Smooth muscle cell (in vitro differentiated cells): ENCODE results near the gene CENPP. TPM values are rescaled to one million over a fixed set of nuclear protein-coding genes. Genes with fewer than 3 reads are reported as not detected.

Experiments
- DNase-seq: peaks from one replicate; lab custom pipeline; 2025; ENCODE audit not compliant: unreplicated experiment; lab: John Stamatoyannopoulos, UW
- H2AFZ ChIP-seq: fragments of 200-600 bp; sonication (generic); 2 replicates; pipeline ENCODE4 v1.6.0; 2016; ENCODE audit warnings: antibody characterized with exemption, low read depth, mild to moderate bottlenecking
- H3F3A ChIP-seq: fragments of 200-600 bp; sonication (generic); 2 replicates; pipeline ENCODE4 v1.6.0; 2017; ENCODE audit warnings: antibody characterized with exemption, low read depth
- H3K27ac ChIP-seq: fragments of 200-600 bp; sonication (generic); 2 replicates; pipeline ENCODE4 v1.5.1; 2016; ENCODE audit warnings: low read depth, mild to moderate bottlenecking
- H3K27me3 ChIP-seq: fragments of 200-600 bp; sonication (generic); 2 replicates; pipeline ENCODE4 v1.6.1; 2016; ENCODE audit warnings: low read depth, mild to moderate bottlenecking
- H3K36me3 ChIP-seq: fragments of 200-600 bp; sonication (generic); 2 replicates; pipeline ENCODE4 v1.5.1; 2016; ENCODE audit warnings: low read depth
- H3K4me1 ChIP-seq: fragments of 200-600 bp; sonication (generic); 2 replicates; pipeline ENCODE4 v1.5.1; 2016; ENCODE audit warnings: low read depth
- H3K4me2 ChIP-seq: fragments of 200-600 bp; sonication (generic); 2 replicates; pipeline ENCODE4 v1.6.0; 2016; ENCODE audit warnings: mild to moderate bottlenecking
- H3K4me3 ChIP-seq: fragments of 200-600 bp; sonication (generic); 2 replicates; pipeline ENCODE4 v1.5.1; 2016; ENCODE audit warnings: mild to moderate bottlenecking
- H3K79me2 ChIP-seq: fragments of 200-600 bp; sonication (generic); 2 replicates; pipeline ENCODE4 v1.6.0; 2016; ENCODE audit warnings: low read depth, mild to moderate bottlenecking
- H3K9ac ChIP-seq: fragments of 200-600 bp; sonication (generic); 2 replicates; pipeline ENCODE4 v1.6.0; 2016; ENCODE audit warnings: low read depth
- H3K9me3 ChIP-seq: fragments of 200-600 bp; sonication (generic); replicated peaks from 2 replicates; pipeline ENCODE4 v1.5.1; 2016; ENCODE audit warnings: low read depth
- H4K20me1 ChIP-seq: fragments of 200-600 bp; sonication (generic); 2 replicates; pipeline ENCODE4 v1.6.0; 2016; ENCODE audit warnings: low read depth
- WGBS: methylation state at CpG from one replicate; pipeline ENCODE4 v1.1.7; 2016; ENCODE audit warnings: low lambda C conversion rate; 5-methylcytosine and 5-hydroxymethylcytosine counted together
- microRNA-seq: library from miRNA; unstranded; fragments of <30 nt; microRNA quantifications from one replicate; pipeline ENCODE4, GENCODE V29; 2016; ENCODE audit warnings: borderline number of aligned reads
- polyA plus RNA-seq: library from polyadenylated mRNA; unstranded; fragments of >200 nt; fragmentation: Nextera tagmentation; extraction: Ambion mirVana; gene quantifications from 2 replicates; pipeline ENCODE4 v1.2.1, GENCODE V29; 2016
- small RNA-seq: library from RNA; depleted of rRNA; stranded (forward); fragments of <200 nt; gene quantifications from one replicate; pipeline ENCODE3, GENCODE V24; 2014
- total RNA-seq: library from RNA; depleted of rRNA; stranded (reverse); fragments of >200 nt; gene quantifications from 2 replicates; pipeline ENCODE4 v1.2.3, GENCODE V29; 2014
- TF ChIP-seq, protein P1 (sequence below): fragments of 200-600 bp; sonication (generic); IDR thresholded peaks from 2 replicates; pipeline ENCODE4 v1.5.1; 2017; ENCODE audit warnings: borderline replicate concordance, mild to moderate bottlenecking, antibody characterized with exemption; ENCODE audit not compliant: insufficient read depth, poor library complexity, severe bottlenecking

CENPP gene
- total and polyA plus RNA-seq, 2 experiments from 2014 or later: 4.2 to 17.5 TPM

DNA sequence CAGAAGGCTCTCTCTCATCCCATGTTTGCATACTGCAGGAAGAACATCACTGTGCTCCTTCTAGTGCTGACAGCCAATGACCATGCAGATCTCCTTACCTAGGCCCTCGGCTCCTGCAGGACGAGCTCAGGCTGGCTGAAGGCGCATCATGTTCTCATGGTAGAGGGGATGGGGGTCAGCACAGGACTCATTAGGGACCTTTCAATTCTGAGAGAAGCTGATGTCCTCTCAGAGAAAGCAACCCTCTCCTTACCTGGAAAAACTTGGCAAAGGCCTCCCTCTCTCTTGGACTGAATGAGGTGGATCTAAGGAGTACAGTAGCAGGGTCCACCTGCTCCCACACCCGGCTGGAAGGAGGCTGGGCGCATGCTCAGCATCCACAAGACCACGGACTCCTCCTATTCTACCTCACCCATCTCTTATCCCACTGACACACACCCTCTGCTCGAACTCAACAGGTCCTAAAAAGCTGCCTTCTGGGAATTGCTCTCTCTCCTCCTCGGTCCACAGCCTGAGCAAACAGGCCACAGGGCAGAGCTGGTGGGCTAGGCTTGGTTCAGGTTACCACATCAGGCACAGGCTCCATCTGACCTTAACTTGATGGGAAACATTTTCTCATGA is 341.3 kb downstream of the CENPP start:
- Histone ChIP-seq H3K4me2 (no peak overlapping the region), H4K20me1 (peaks cover 69% of the 10 kb centered on the region), H3K9me3 (no peaks in the 10 kb centered on the region), H3K27me3 (no peaks in the 10 kb centered on the region), H3K27ac (no peak overlapping the region), H3K79me2 (peaks cover 77% of the 10 kb centered on the region), H2AFZ (no peak overlapping the region), H3K36me3 (no peaks in the 10 kb centered on the region), H3F3A (peaks cover 6% of the 10 kb centered on the region), H3K4me1 (peaks cover 7% of the 10 kb centered on the region), H3K4me3 (no peak overlapping the region), H3K9ac (no peak overlapping the region)
- TF ChIP-seq, protein P1, sequence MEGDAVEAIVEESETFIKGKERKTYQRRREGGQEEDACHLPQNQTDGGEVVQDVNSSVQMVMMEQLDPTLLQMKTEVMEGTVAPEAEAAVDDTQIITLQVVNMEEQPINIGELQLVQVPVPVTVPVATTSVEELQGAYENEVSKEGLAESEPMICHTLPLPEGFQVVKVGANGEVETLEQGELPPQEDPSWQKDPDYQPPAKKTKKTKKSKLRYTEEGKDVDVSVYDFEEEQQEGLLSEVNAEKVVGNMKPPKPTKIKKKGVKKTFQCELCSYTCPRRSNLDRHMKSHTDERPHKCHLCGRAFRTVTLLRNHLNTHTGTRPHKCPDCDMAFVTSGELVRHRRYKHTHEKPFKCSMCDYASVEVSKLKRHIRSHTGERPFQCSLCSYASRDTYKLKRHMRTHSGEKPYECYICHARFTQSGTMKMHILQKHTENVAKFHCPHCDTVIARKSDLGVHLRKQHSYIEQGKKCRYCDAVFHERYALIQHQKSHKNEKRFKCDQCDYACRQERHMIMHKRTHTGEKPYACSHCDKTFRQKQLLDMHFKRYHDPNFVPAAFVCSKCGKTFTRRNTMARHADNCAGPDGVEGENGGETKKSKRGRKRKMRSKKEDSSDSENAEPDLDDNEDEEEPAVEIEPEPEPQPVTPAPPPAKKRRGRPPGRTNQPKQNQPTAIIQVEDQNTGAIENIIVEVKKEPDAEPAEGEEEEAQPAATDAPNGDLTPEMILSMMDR: no peak
- 91% methylated on average over 8 of the region's 8 CpGs for WGBS
- DNase-seq: no peak

DNA sequence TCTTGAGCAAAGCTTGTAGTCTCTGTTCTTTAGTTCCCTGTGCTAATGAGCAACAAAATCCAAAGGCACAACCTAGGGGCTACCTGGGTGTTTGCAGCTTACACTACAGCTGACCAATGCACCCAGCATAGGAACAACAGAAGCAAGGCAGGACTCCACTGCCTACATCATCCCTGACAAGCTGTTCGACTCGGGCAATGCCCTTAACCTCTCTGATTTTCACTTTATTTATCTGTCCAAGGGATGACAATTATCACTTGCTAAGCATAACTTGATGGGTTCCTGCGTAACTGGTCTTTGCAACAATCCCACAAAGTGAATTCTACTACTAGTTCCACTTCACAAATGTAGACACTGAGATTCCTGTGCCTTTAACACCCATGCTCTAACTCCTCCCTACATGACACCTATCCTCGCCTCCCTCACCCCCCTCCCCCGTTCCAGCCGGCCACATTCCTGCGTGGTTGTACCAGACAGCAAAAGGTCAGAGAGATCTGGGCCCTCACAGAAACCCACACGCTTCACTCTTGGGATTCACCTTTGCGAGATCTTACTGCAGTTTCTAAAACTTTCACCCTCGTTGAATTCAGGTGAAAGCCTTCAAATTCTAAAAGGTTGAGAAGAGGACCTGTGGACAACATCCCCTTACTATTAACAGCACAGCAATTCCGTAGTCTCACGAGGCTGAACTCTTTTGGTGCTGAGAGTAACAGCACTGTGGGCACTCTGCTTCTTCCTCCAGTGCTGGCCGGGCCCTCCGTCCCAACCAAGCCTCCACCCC is 343.2 kb downstream of the CENPP start:
- Histone ChIP-seq H2AFZ (peak overlapping the region; percentile 52), H3K4me2 (peak overlapping the region; percentile 99), H3K4me1 (peaks cover 7% of the 10 kb centered on the region), H3F3A (peaks cover 6% of the 10 kb centered on the region), H3K9me3 (no peaks in the 10 kb centered on the region), H4K20me1 (peaks cover 50% of the 10 kb centered on the region), H3K79me2 (peaks cover 58% of the 10 kb centered on the region), H3K27ac (peak overlapping the region; percentile 98), H3K4me3 (peak overlapping the region; percentile 78), H3K27me3 (no peaks in the 10 kb centered on the region), H3K36me3 (no peaks in the 10 kb centered on the region), H3K9ac (peak overlapping the region; percentile 98)
- WGBS: 20% methylated on average over 14 of the region's 14 CpGs
- DNase-seq: no peak
- TF ChIP-seq, protein P1: no peak

DNA sequence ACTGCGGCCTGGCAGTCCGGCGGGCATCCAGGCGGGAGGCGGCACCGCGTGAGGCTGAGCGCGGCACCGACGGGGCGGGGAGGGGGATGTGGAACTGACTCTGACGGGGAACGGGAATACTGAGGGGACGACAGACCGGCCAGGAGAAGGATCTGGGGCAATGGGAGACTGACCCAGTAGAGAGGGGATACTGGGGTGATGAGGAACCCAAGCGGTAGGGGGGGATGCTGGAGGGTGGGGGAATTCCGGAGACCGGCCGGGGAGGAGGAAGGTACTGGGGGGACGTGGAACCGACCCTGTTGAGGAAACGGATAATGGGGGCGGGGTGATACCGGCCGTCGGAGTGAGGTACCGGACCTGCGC is 343.8 kb downstream of the CENPP start:
- Histone ChIP-seq H3K9me3 (no peaks in the 10 kb centered on the region), H3K4me2 (peak overlapping the region; percentile 99), H3K36me3 (no peaks in the 10 kb centered on the region), H3K4me3 (peak overlapping the region; percentile 78), H3K27me3 (no peaks in the 10 kb centered on the region), H3K27ac (peak overlapping the region; percentile 98), H3K4me1 (peaks cover 7% of the 10 kb centered on the region), H2AFZ (peak overlapping the region; percentile 52), H3F3A (peaks cover 6% of the 10 kb centered on the region), H3K79me2 (peaks cover 52% of the 10 kb centered on the region), H3K9ac (peak overlapping the region; percentile 98), H4K20me1 (peaks cover 44% of the 10 kb centered on the region)
- WGBS: 1% methylated on average over 25 of the region's 29 CpGs
- peak; percentile 40 for DNase-seq
- TF ChIP-seq, protein P1: no peak

Small RNA genes within 50 kb of the gene (microRNA-seq; reads per million reads assigned to microRNA genes)
- 3.5 reads per million for gene MIR3651
- gene MIR4670: not detected

Small RNA genes within 50 kb of the gene (small RNA-seq; reads per million reads assigned to genes)
- gene AL157827.1 (not detected), gene MIR3651 (not detected), gene MIR4670 (not detected), gene SNORA84 (1.0 reads per million, percentile 31 among the genes with 10 or more reads in this experiment)

Other genes starting within 250 kb of the CENPP start
- 153 and 168 TPM in 2 replicates for gene SPTLC1, start 210.5 kb upstream of the CENPP start, total RNA-seq
- 71.4 and 75.6 TPM in 2 replicates for gene SPTLC1, start 210.5 kb upstream of the CENPP start, polyA plus RNA-seq
- gene IARS1, start 32.3 kb upstream of the CENPP start, total RNA-seq: 150 and 208 TPM in 2 replicates
- gene IARS1, start 32.3 kb upstream of the CENPP start, polyA plus RNA-seq: 85.0 and 93.0 TPM in 2 replicates
- 13.0 and 21.3 TPM in 2 replicates for gene NOL8, start 603 bp upstream of the CENPP start, total RNA-seq
- gene NOL8, start 603 bp upstream of the CENPP start, polyA plus RNA-seq: 15.1 and 16.9 TPM in 2 replicates
- 27.4 and 67.9 TPM in 2 replicates for gene OGN, start 78.6 kb downstream of the CENPP start, total RNA-seq
- gene OGN, start 78.6 kb downstream of the CENPP start, polyA plus RNA-seq: 11.2 and 27.8 TPM in 2 replicates
- not detected in 2 replicates for gene OMD, start 98.5 kb downstream of the CENPP start, total RNA-seq
- gene OMD, start 98.5 kb downstream of the CENPP start, polyA plus RNA-seq: 0.17 TPM in 1 of 2 replicates, not detected in the other
- 17.0 and 42.9 TPM in 2 replicates for gene ASPN, start 156.6 kb downstream of the CENPP start, total RNA-seq
- gene ASPN, start 156.6 kb downstream of the CENPP start, polyA plus RNA-seq: 9.1 and 30.0 TPM in 2 replicates
- gene ECM2, start 210.0 kb downstream of the CENPP start, total RNA-seq: 0.27 and 0.85 TPM in 2 replicates
- 0.37 and 0.50 TPM in 2 replicates for gene ECM2, start 210.0 kb downstream of the CENPP start, polyA plus RNA-seq